Measurements from ENCODE around the gene CEP41.

Gene CEP41, protein sequence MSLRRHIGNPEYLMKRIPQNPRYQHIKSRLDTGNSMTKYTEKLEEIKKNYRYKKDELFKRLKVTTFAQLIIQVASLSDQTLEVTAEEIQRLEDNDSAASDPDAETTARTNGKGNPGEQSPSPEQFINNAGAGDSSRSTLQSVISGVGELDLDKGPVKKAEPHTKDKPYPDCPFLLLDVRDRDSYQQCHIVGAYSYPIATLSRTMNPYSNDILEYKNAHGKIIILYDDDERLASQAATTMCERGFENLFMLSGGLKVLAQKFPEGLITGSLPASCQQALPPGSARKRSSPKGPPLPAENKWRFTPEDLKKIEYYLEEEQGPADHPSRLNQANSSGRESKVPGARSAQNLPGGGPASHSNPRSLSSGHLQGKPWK

DNA sequence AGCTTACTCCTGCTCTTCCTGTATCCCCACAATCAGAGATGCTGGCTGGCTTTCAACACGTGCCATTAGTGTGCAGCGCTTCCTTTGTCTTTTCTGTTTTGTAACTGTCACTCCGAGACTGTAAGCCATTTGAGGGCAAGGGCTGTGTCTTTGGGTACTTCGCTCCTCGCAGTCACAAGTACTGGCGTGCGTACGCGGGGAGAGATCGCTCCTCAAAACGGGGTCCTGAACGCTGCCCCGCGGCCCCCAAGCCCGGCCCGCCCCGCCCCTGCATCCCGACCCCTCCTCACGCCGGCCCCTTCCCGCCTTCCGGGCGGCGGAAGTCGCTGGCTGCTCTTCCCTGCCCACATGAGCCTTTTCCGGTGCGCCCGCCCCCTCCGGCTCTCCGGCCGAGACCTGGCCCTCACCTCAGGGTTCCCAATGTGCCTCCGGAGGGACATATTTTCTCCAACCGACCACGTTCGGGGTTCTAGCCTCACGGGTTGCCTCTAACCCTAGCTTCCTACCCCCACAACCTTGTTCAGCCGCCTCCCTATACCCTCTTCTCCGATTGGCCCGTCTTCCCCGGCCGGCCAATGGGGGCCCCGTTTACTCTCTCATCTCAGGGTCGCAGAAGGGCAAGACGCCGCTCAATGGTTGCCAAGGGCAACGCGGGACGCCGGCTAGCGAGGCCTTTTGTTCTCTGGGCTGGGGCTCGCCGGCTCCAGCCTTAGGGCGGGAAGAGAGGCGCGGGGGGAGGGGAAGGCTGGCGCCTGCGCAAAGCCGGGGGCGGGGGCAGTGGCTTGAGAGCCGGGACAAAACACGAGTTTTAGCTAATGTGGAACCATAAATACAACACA lies at the start of gene CEP41:
TSS of gene CEP41 (minus strand) at position 490 of the 839 bp plus-strand sequence. CDS start at position 440, 50 bp downstream.
- TF ChIP-seq, protein P1, sequence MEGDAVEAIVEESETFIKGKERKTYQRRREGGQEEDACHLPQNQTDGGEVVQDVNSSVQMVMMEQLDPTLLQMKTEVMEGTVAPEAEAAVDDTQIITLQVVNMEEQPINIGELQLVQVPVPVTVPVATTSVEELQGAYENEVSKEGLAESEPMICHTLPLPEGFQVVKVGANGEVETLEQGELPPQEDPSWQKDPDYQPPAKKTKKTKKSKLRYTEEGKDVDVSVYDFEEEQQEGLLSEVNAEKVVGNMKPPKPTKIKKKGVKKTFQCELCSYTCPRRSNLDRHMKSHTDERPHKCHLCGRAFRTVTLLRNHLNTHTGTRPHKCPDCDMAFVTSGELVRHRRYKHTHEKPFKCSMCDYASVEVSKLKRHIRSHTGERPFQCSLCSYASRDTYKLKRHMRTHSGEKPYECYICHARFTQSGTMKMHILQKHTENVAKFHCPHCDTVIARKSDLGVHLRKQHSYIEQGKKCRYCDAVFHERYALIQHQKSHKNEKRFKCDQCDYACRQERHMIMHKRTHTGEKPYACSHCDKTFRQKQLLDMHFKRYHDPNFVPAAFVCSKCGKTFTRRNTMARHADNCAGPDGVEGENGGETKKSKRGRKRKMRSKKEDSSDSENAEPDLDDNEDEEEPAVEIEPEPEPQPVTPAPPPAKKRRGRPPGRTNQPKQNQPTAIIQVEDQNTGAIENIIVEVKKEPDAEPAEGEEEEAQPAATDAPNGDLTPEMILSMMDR (conservative IDR thresholded peaks at IDR 0.05) = no peak
- TF ChIP-seq ZFX (IDR thresholded peaks at IDR 0.05) = no peak
- H3K27ac ChIP-seq = peak within 1 kb of the TSS; percentile 79

DNA sequence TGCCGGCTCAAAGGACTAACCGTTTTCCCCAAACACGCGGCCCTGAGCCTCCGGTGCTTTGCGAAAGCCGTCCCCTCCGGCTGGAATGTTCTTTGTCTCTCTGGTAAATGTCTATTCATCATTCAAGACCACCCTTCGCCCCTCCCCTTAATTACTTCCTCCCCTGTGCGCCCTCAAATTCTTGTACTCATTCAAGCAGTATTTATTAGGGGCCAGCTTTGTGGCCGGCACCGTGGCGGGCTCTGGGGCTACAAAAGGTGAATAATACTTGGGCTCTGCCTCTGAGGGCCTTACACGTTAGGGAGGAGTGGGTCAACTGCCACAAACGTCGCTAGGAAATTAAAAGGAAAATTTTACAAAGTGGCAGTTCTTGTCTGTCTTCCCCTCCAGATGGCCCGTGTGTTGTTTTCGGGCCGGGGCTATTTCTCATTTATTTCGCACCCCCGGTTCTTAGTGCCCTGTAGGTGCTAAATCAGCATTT lies 49.5 kb upstream of the CEP41 start:
- TF ChIP-seq, protein P1 (conservative IDR thresholded peaks at IDR 0.05) = no peak
- TF ChIP-seq ZFX (IDR thresholded peaks at IDR 0.05) = no peak
- H3K27ac ChIP-seq = no peak overlapping the region

DNA sequence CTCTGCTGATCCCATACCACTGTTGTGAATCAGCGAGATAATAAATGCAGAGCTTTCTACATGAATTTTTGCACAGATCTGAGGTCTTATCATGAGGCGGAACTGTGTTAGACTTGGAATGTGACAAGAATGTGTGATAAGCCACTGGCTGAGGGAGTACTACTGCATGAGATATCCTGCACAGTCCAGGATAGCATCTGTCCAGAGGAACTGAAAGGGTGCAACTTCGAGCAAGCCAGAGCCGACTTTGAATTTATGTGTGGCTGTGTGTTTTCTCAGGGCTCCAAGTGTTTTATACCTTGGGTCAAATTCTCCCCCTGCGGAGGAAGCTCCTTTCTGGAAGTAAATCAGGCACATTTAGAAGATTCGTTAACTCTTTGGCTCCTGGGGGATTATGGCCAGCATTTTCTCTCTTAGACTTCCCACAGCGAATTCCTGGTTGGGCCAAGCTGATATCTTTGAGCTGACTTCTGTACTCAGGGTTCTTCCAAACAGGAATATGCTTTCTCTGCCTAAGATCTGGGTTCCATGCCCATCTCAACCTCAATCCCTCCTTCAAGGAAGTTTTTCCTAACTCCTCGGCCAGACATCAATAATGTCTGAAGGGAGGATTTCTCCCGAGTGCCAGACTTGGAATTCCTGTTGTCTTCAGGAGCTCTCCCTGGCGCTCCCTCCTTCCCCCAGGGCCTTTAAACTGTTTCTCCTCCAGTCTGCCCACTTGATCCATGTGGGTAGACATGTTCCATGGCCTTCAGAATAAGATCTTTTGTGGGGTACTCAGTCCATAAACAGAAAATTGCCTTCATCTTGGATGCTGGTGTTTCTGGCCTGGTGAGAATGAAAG lies 48.5 kb upstream of the CEP41 start:
- no peak for TF ChIP-seq ZFX (IDR thresholded peaks at IDR 0.05)
- TF ChIP-seq, protein P1 (conservative IDR thresholded peaks at IDR 0.05) = no peak
- no peak overlapping the region for H3K27ac ChIP-seq

DNA sequence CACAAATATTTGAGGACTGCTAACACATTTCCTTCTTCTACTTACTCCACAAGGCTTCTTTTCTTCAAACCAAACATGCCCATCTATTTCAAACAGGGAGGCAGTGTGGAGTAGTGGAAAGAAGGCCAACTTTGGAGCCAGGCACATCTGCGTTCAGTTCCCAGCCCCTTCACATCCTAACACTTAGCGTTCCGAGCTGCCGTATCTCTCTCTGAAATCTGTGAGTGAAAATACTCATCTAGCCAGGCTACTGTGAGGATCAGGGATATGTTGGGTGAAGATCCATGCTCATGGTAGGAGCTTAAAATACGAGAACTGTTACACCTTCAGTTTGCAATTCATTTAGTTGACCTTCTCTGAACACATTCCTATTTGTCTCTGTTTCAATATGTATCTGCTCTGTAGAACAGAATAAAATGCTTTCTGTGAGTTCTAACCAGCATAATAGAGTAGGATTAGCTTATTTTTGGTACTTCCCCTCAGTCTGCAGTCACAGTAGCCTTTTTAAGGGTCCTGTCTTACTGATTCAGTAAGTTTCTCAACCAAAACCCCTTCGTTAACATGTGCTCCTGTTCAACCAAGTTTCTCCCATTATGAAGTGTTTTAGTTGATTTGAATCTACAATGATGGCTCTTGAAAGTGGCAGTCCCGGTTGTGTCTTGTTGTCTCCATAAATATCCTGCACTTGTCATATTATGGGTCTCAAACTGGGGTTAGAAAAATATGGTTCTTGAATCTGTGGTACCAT lies 47.8 kb upstream of the CEP41 start:
- TF ChIP-seq ZFX (IDR thresholded peaks at IDR 0.05) = no peak
- TF ChIP-seq, protein P1 (conservative IDR thresholded peaks at IDR 0.05) = no peak
- H3K27ac ChIP-seq = no peak overlapping the region

DNA sequence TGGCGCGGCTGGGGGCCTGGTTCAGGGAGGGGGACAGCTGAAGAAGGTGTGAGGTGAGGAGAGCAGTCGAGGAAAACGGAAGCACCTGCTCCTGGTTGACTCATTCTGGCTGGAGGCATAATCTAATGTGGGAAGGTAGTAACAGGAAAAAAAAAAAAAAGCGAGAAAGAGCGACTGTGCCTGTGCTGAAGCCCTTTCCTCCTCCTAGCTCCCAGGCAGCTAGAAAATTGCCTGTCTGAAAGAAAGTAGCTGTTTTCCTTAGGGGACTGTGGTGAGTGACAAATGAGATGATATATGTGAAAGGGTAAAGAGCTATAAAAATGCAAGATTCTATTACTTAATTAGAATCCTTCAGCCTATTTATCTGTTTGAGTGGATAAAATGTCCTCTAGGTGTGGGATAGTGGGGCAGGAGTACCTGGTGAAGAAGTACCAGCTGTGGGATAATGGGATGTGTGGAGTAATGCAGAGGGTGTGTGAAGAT lies 46.2 kb upstream of the CEP41 start:
- H3K27ac ChIP-seq = peak overlapping the region; percentile 88
- no peak for TF ChIP-seq ZFX (IDR thresholded peaks at IDR 0.05)
- TF ChIP-seq, protein P1 (conservative IDR thresholded peaks at IDR 0.05) = no peak

DNA sequence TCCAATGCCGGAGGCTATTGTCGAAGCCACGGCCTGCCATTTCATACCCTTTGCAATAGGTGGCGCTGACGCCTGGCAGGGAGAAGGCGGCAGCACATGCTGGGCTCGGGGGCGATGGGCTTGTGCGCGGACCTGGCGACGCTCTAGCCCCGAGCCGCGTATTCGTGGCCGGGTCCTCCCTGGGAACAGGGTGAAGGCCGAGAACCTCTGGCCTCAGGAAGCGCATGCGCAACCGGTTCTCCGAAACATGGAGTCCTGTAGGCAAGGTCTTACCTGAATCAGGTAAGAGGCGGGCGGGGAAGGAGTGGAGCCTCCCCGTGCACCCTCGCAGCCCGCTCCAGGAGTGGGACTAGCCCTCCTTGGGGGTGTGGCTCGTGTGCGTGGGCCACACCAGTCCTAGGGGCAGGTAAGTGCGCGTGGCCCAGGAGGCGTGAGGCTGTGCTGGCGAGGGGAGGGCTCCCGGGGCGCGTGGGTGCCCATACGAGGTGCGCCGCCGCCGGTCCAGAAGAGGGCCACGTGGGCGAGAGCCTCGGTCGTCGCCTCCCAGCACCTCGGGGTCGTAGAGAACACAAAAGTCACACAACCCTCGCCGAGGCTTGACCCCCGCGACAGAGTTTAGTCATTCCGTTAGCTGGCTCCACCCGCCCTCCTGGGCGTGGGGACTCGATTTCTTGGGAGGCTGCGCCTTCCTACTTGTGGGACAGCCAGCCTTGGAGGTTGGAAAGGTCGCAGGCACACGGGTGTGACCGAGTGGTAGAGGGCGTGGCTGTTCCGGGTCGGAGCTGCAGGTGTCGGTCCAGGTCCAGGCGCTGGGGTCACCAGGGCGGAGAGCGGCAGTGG lies 45.5 kb upstream of the CEP41 start:
- peak; percentile 55; the same call in 1 of the 2 replicates for TF ChIP-seq ZFX (IDR thresholded peaks at IDR 0.05)
- TF ChIP-seq, protein P1 (conservative IDR thresholded peaks at IDR 0.05) = peak; percentile 98
- H3K27ac ChIP-seq = peak overlapping the region; percentile 88
